Right lobe of liver (tissue), 4 donors: Measurements from ENCODE around the gene DLK2.

Source experiments
- POLR2A ChIP-seq: fragments of 450-650 bp; IDR thresholded peaks from one replicate; pipeline ENCODE4 v1.6.1; 2017; ENCODE audit warnings: antibody characterized with exemption, mild to moderate bottlenecking
- TF ChIP-seq, protein P1 (sequence below), 4 donors: fragments of 200-600 bp in 3 of 4; fragments of 450-650 bp in 1 of 4; IDR thresholded peaks; one replicate each; pipeline versions ENCODE4 v1.5.1 to v1.8.0; 2016 to 2022; ENCODE audit warnings: antibody characterized with exemption in 4 of 4, mild to moderate bottlenecking in 2 of 4
- donor health status: DM: no; HTN: no; CAD: no.
- donor health status: DM: no; HTN: no; CAD: no.
- donor health status: DM: no; HTN: yes; CAD: no.

GRCh38 chr6:43451348-43451747 is 4.0 kb downstream of the DLK2 start:
- TF ChIP-seq, protein P1, sequence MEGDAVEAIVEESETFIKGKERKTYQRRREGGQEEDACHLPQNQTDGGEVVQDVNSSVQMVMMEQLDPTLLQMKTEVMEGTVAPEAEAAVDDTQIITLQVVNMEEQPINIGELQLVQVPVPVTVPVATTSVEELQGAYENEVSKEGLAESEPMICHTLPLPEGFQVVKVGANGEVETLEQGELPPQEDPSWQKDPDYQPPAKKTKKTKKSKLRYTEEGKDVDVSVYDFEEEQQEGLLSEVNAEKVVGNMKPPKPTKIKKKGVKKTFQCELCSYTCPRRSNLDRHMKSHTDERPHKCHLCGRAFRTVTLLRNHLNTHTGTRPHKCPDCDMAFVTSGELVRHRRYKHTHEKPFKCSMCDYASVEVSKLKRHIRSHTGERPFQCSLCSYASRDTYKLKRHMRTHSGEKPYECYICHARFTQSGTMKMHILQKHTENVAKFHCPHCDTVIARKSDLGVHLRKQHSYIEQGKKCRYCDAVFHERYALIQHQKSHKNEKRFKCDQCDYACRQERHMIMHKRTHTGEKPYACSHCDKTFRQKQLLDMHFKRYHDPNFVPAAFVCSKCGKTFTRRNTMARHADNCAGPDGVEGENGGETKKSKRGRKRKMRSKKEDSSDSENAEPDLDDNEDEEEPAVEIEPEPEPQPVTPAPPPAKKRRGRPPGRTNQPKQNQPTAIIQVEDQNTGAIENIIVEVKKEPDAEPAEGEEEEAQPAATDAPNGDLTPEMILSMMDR (IDR thresholded peaks at IDR 0.05) = no peak
- no peak for TF ChIP-seq POLR2A
